Stimulated activated naive CD8-positive, alpha-beta T cell treated with anti-CD3 and anti-CD28 coated beads, Interleukin-15, Interleukin-2, amounts not matched to agents 100 ng/mL and 50 ng/mL, for 24 hours (primary cell): ENCODE data around the gene TRIM14.

Experiments used
- H3K27ac Mint-ChIP-seq: one replicate; pipeline ENCODE4 v1.8.0; 2021; ENCODE audit warnings: mild to moderate bottlenecking, mixed read lengths
- H3K27me3 Mint-ChIP-seq: one replicate; pipeline ENCODE4 v1.8.0; 2021; ENCODE audit warnings: mixed read lengths
- H3K36me3 Mint-ChIP-seq: one replicate; pipeline ENCODE4 v1.8.0; 2021; ENCODE audit warnings: low read depth, mixed read lengths
- H3K4me1 Mint-ChIP-seq: one replicate; pipeline ENCODE4 v1.8.0; 2021; ENCODE audit warnings: low read depth, mixed read lengths
- H3K4me3 Mint-ChIP-seq: one replicate; pipeline ENCODE4 v1.8.0; 2021; ENCODE audit warnings: mild to moderate bottlenecking, mixed read lengths
- H3K9me3 Mint-ChIP-seq: one replicate; pipeline ENCODE4 v1.8.0; 2021; ENCODE audit warnings: mixed read lengths

TRIM14 gene

GRCh38 chr9:98118640-98119601, at the start of gene TRIM14:
Gene TRIM14 (minus strand): TSS chr9:98119222. CDS start chr9:98119188, 34 bp downstream.
- peaks cover 18% of the 10 kb centered on the region for H3K36me3 Mint-ChIP-seq
- H3K4me1 Mint-ChIP-seq = peaks cover 33% of the 10 kb centered on the region
- peak within 1 kb of the TSS; percentile 89 for H3K4me3 Mint-ChIP-seq
- no peaks in the 10 kb centered on the region for H3K27me3 Mint-ChIP-seq
- H3K9me3 Mint-ChIP-seq = no peaks in the 10 kb centered on the region
- H3K27ac Mint-ChIP-seq = peak within 1 kb of the TSS; percentile 93

DNA sequence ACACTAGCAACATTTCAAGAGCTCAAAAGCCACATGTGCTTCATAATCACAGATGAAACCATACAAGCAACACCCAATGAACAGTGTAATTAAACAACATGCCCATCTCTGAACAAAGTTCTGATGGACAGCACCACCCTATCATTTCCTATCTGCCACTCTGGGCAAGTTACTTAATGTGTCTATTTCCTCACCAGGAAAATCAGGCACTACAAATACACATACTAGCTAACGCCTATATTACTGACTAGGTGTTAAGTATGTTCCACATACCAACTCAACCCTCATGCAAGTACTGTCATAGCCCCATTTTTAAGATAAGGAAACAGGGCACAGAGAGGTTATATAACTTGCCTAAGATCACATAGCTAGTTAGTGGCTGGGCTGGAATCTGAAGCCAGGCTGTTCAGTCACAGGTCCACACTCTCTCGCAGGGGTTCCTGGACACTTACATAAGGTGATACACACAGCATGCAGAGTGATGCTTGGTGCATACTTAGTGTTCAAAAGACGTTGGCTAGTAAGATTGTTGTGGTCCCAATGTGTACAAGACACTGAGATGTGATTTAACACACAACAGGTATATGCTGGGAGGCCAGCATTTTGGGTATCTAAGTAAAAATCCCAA, 49.2 kb upstream of the TRIM14 start:
- Mint-ChIP-seq H3K4me1 (peaks cover 24% of the 10 kb centered on the region), H3K36me3 (no peaks in the 10 kb centered on the region), H3K27me3 (no peaks in the 10 kb centered on the region), H3K27ac (no peak overlapping the region), H3K9me3 (no peaks in the 10 kb centered on the region), H3K4me3 (no peak overlapping the region)

- Mint-ChIP-seq H3K27me3 (no peaks in the 10 kb centered on the region), H3K27ac (no peak overlapping the region), H3K36me3 (no peaks in the 10 kb centered on the region), H3K4me1 (peaks cover 21% of the 10 kb centered on the region), H3K4me3 (no peak overlapping the region), H3K9me3 (no peaks in the 10 kb centered on the region)
These were observed 45.9 kb upstream of the TRIM14 start for GRCh38 chr9:98164912-98165311.

DNA sequence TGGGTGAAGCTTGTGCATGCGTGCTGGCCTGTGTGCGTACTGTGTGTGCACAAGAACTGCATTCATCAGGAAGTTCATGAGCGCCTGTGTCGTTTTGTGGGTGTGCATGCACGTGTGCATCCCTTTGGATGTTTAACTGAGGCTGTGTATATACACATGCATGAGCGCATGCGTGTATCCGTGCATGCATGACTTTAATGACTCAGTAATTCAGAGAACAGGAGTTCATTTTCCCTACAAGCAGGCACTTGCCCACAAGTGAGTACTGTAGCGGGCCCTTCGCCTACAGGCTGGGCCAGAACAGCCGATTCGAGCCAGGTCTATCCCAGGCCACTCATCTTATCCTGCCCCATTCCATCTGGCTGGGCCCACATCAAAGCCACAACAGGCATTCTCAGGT, 43.6 kb upstream of the TRIM14 start:
- no peak overlapping the region for H3K27ac Mint-ChIP-seq
- H3K4me3 Mint-ChIP-seq = no peak overlapping the region
- H3K27me3 Mint-ChIP-seq = no peaks in the 10 kb centered on the region
- no peaks in the 10 kb centered on the region for H3K9me3 Mint-ChIP-seq
- H3K36me3 Mint-ChIP-seq = no peaks in the 10 kb centered on the region
- peaks cover 22% of the 10 kb centered on the region for H3K4me1 Mint-ChIP-seq

- Mint-ChIP-seq H3K4me1 (peaks cover 22% of the 10 kb centered on the region), H3K27me3 (no peaks in the 10 kb centered on the region), H3K36me3 (no peaks in the 10 kb centered on the region), H3K4me3 (no peak overlapping the region), H3K27ac (no peak overlapping the region), H3K9me3 (no peaks in the 10 kb centered on the region)
These were observed 42.8 kb upstream of the TRIM14 start for GRCh38 chr9:98161851-98162250.

GRCh38 chr9:98159790-98160189, 40.8 kb upstream of the TRIM14 start:
- Mint-ChIP-seq H3K9me3 (no peaks in the 10 kb centered on the region), H3K27ac (no peak overlapping the region), H3K36me3 (no peaks in the 10 kb centered on the region), H3K4me3 (no peak overlapping the region), H3K4me1 (peaks cover 22% of the 10 kb centered on the region), H3K27me3 (no peaks in the 10 kb centered on the region)

GRCh38 chr9:98159301-98159700, 40.3 kb upstream of the TRIM14 start:
- Mint-ChIP-seq H3K27me3 (no peaks in the 10 kb centered on the region), H3K9me3 (no peaks in the 10 kb centered on the region), H3K4me3 (no peak overlapping the region), H3K36me3 (no peaks in the 10 kb centered on the region), H3K4me1 (peaks cover 21% of the 10 kb centered on the region), H3K27ac (no peak overlapping the region)

DNA sequence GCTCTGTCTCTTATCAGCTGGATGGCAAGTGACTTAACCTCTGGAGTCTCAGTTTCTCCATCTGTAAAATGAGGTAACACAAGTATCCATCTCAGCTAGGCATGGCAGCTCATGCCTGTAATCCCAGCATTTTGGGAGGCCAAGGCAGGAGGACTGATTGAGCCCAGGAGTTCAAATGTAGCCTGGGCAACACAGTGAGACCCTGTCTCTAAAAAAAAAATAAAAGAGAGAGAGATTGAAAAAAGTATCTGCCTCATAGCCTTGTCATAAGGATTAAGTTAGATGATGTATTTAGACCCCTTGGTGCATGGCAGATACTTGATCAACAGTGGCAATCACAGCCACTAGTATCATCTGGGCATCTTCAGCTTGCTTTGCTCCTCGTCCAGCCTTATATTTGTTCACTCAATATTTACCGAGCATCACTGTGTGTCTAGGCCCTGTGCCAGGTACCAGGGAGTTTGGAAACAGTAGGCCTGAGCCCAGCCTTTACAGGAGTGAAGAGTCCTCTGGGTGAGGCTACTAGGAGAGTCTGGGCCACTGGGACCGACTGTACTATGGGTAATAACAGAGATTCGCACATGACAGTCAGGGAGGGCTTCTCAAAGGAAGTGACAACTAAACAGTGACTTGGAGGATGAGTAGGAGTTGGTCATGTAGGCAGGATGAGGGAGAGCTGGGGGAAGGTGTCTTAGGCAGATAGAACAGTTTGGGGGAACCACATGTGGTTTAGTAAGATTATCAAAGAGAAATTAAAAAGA, 39.2 kb upstream of the TRIM14 start:
- H3K36me3 Mint-ChIP-seq = no peaks in the 10 kb centered on the region
- H3K27ac Mint-ChIP-seq = peak overlapping the region; percentile 66
- H3K4me3 Mint-ChIP-seq = no peak overlapping the region
- H3K27me3 Mint-ChIP-seq = no peaks in the 10 kb centered on the region
- H3K4me1 Mint-ChIP-seq = peaks cover 15% of the 10 kb centered on the region
- H3K9me3 Mint-ChIP-seq = no peaks in the 10 kb centered on the region

DNA sequence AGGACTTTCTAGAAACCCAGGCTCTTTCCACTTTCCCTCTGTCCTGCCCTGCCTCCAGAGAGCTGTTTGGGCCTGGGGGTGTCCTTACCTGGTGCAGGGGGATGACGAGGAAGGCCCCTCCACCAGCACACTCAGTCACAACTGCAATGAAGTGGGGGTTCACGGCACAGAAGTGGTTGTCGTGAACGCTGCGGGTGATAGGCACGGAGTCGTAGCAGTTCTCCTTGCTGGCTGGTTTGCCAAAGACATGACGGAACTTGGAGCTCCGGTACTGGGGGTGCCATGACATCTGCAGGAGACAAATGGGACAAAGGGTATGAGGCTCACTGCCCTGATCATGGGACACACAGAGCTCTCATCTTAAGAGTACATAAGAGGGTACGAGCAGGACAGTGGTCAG, 38.4 kb upstream of the TRIM14 start:
- no peaks in the 10 kb centered on the region for H3K27me3 Mint-ChIP-seq
- no peaks in the 10 kb centered on the region for H3K9me3 Mint-ChIP-seq
- no peak overlapping the region for H3K4me3 Mint-ChIP-seq
- H3K36me3 Mint-ChIP-seq = no peaks in the 10 kb centered on the region
- H3K4me1 Mint-ChIP-seq = peaks cover 15% of the 10 kb centered on the region
- no peak overlapping the region for H3K27ac Mint-ChIP-seq

DNA sequence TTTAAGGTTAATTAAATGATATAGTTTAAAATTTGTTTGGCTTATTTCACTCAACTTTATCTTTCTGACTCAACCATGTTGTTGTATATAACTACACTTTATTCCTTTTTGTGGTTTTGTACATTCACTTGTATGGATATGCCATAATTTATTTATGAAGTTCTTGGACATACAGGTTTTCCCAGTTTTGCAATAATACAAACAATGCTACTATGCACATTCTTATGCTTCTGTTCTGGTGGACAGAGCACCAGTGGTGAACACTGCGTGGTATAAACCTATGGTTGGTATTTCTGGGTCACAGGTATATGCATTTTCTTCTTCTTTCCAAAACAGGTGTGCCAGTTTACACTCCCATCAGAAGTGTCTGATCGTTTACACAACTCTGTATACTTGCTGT, 35.7 kb upstream of the TRIM14 start:
- no peak overlapping the region for H3K4me3 Mint-ChIP-seq
- no peaks in the 10 kb centered on the region for H3K9me3 Mint-ChIP-seq
- H3K27ac Mint-ChIP-seq = no peak overlapping the region
- H3K27me3 Mint-ChIP-seq = no peaks in the 10 kb centered on the region
- no peaks in the 10 kb centered on the region for H3K36me3 Mint-ChIP-seq
- H3K4me1 Mint-ChIP-seq = peaks cover 12% of the 10 kb centered on the region

DNA sequence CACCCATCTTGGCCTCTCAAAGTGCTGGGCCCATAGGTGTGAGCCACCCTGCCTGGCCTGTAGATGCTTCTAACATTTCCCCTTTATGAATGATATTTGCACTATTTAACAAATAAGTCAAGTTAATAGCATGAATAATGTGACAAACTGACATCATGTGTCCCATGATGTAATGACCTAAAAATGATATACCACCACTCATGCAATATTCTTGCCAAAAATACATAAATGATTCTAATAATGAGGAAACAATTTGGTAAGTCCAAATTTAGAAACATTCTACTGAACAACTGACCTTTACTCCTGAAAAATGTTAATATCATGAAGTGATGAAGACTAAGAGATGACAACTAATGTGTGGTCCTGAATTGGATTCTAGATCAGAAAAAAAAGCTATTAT, 33.5 kb upstream of the TRIM14 start:
- Mint-ChIP-seq H3K36me3 (no peaks in the 10 kb centered on the region), H3K4me1 (no peaks in the 10 kb centered on the region), H3K9me3 (no peaks in the 10 kb centered on the region), H3K27me3 (no peaks in the 10 kb centered on the region), H3K27ac (no peak overlapping the region), H3K4me3 (no peak overlapping the region)

GRCh38 chr9:98150721-98151120, 31.7 kb upstream of the TRIM14 start:
- Mint-ChIP-seq H3K27ac (no peak overlapping the region), H3K4me3 (no peak overlapping the region), H3K4me1 (no peaks in the 10 kb centered on the region), H3K27me3 (no peaks in the 10 kb centered on the region), H3K9me3 (no peaks in the 10 kb centered on the region), H3K36me3 (no peaks in the 10 kb centered on the region)

DNA sequence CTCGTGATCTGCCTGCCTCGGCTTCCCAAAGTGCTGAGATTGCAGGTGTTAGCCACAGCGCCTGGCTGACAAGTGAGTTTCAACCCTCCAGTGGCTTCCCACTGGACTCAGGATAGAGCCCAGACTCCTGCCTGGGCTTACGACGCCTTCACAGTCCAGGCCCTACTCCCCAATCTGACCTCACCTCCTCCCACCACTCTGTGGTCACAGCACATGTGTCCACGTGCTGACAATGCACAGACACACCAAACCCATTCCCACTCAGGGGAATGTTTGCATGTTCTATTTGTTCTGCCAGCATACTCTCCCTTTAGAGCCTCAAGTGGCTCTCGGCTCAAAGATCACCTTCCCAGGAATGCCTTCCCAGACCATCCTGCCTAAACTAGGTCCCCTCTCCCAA, 31.1 kb upstream of the TRIM14 start:
- Mint-ChIP-seq H3K27me3 (no peaks in the 10 kb centered on the region), H3K4me1 (no peaks in the 10 kb centered on the region), H3K4me3 (no peak overlapping the region), H3K27ac (no peak overlapping the region), H3K9me3 (no peaks in the 10 kb centered on the region), H3K36me3 (no peaks in the 10 kb centered on the region)

DNA sequence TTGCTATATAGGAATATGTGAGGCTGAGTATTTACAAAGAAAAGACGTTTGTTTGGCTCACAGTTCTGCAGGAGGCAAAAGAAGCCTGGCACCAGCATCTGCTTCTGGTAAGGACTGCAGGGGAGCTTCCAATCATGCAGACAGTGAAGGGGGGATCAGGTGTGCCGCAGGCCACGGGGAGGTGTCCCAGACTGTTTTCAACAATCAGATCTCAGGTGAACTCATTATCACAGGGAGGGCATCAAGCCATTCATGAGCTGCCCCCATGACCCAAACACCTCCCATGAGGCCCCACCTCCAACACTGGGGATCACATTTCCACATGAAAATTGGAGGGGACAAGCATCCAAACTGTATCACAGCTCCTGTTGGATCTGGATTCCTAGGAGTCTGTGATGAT, 30.4 kb upstream of the TRIM14 start:
- Mint-ChIP-seq H3K27ac (no peak overlapping the region), H3K36me3 (no peaks in the 10 kb centered on the region), H3K4me1 (no peaks in the 10 kb centered on the region), H3K4me3 (no peak overlapping the region), H3K27me3 (no peaks in the 10 kb centered on the region), H3K9me3 (no peaks in the 10 kb centered on the region)

DNA sequence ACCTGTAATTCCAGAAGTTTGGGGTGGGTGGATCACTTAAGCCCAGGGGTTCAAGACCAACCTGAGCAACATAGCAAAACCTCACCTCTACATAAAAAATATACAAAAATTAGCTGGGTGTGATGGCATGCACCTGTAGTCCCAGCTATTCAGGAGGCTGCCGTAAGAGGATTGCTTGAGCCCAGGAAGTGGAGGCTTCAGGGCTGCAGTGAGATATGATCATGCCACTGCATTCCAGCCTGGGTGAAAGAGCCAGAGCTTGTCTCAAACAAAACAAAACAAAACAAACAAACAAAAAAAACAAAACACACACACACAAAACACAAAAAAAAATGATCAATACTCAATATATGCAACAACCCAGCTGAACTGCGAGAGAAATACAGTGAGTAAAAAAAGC, 29.5 kb upstream of the TRIM14 start:
- Mint-ChIP-seq H3K27ac (no peak overlapping the region), H3K36me3 (no peaks in the 10 kb centered on the region), H3K4me3 (no peak overlapping the region), H3K27me3 (no peaks in the 10 kb centered on the region), H3K9me3 (no peaks in the 10 kb centered on the region), H3K4me1 (no peaks in the 10 kb centered on the region)
